OCI-LY1 (cell line): ENCODE data around the gene MKNK1.

Experiments
- H2AFZ ChIP-seq: fragments of 200-600 bp; sonication (generic), shearing (Covaris generic); 2 replicates; pipeline ENCODE4 v1.6.0; 2014; ENCODE audit warnings: antibody characterized with exemption, mild to moderate bottlenecking, low read length
- H3F3A ChIP-seq: fragments of 200-600 bp; sonication (generic), shearing (Covaris generic); 2 replicates; pipeline ENCODE4 v1.6.0; 2014; ENCODE audit warnings: mild to moderate bottlenecking, antibody characterized with exemption, low read length, moderate library complexity; ENCODE audit not compliant: insufficient read depth
- H3K27ac ChIP-seq: fragments of 200-600 bp; sonication (generic); 2 replicates; pipeline ENCODE4 v1.5.1; 2014; ENCODE audit warnings: low read length, mixed run types, mild to moderate bottlenecking, low read depth; ENCODE audit not compliant: poor library complexity, severe bottlenecking
- H3K27me3 ChIP-seq: fragments of 200-600 bp; sonication (generic); 2 replicates; pipeline ENCODE4 v1.6.0; 2014; ENCODE audit warnings: antibody characterized with exemption, mild to moderate bottlenecking, low read length, moderate library complexity; ENCODE audit not compliant: insufficient read depth
- H3K36me3 ChIP-seq: fragments of 200-600 bp; sonication (generic); 2 replicates; pipeline ENCODE4 v1.6.1; 2014; ENCODE audit warnings: mild to moderate bottlenecking, antibody characterized with exemption, low read length, moderate library complexity, mixed read lengths; ENCODE audit not compliant: insufficient read depth
- H3K4me1 ChIP-seq: fragments of 200-600 bp; sonication (generic); 2 replicates; pipeline ENCODE4 v1.5.1; 2014; ENCODE audit warnings: mild to moderate bottlenecking, low read length, moderate library complexity; ENCODE audit not compliant: insufficient read depth, severe bottlenecking
- H3K4me2 ChIP-seq: fragments of 200-600 bp; sonication (generic), shearing (Covaris generic); 2 replicates; pipeline ENCODE4 v1.6.1; 2014; ENCODE audit warnings: low read length
- H3K4me3 ChIP-seq: fragments of 200-600 bp; sonication (generic); 2 replicates; pipeline ENCODE4 v1.5.1; 2014; ENCODE audit warnings: low read length, low read depth, mild to moderate bottlenecking, mixed read lengths; ENCODE audit not compliant: poor library complexity, severe bottlenecking
- H3K79me2 ChIP-seq: fragments of 200-600 bp; shearing (Covaris generic); 2 replicates; pipeline ENCODE4 v1.6.1; 2016; ENCODE audit warnings: mixed run types, low read length, mixed read lengths; ENCODE audit not compliant: insufficient read depth
- H3K9ac ChIP-seq: fragments of 200-600 bp; sonication (generic), shearing (Covaris generic); 2 replicates; pipeline ENCODE4 v1.6.1; 2014; ENCODE audit warnings: mild to moderate bottlenecking, low read length, mixed read lengths
- H3K9me2 ChIP-seq: fragments of 200-600 bp; sonication (generic), shearing (Covaris generic); 2 replicates; pipeline ENCODE4 v1.6.1; 2014; ENCODE audit warnings: low read depth, mild to moderate bottlenecking, low read length, mixed read lengths
- H3K9me3 ChIP-seq: fragments of 200-600 bp; shearing (Covaris generic); 2 replicates; pipeline ENCODE4 v1.6.1; 2014; ENCODE audit warnings: low read length, mixed read lengths
- H4K20me1 ChIP-seq: fragments of 200-600 bp; sonication (generic), shearing (Covaris generic); 2 replicates; pipeline ENCODE4 v1.6.0; 2016; ENCODE audit warnings: mild to moderate bottlenecking, low read length; ENCODE audit not compliant: insufficient read depth
- CTCF ChIP-seq: fragments of 200-600 bp; sonication (generic), shearing (Covaris generic); IDR thresholded peaks from 2 replicates; pipeline ENCODE4 v1.5.1; 2017; ENCODE audit warnings: mild to moderate bottlenecking, antibody characterized with exemption, low read length, moderate library complexity, mixed read lengths
- EZH2 ChIP-seq: fragments of 200-600 bp; sonication (generic), shearing (Covaris generic); IDR thresholded peaks from 2 replicates; pipeline ENCODE4 v1.8.0; 2017; ENCODE audit warnings: borderline replicate concordance, mixed run types, mild to moderate bottlenecking, antibody characterized with exemption, low read length, moderate library complexity, mixed read lengths

MKNK1 gene

GRCh38 chr1:46556822-46557221 lies 47.2 kb downstream of the MKNK1 start:
- no peak for TF ChIP-seq EZH2
- no peak for TF ChIP-seq CTCF
- no peaks in the 10 kb centered on the region for H4K20me1 ChIP-seq
- H3K27me3 ChIP-seq, result no peaks in the 10 kb centered on the region
- H3K27ac ChIP-seq, result no peak overlapping the region
- H3K4me3 ChIP-seq, result no peak overlapping the region
- H3K4me1 ChIP-seq, result no peaks in the 10 kb centered on the region
- no peaks in the 10 kb centered on the region for H3K36me3 ChIP-seq
- H3K9me2 ChIP-seq, result no peaks in the 10 kb centered on the region
- H3K9ac ChIP-seq, result no peak overlapping the region
- H2AFZ ChIP-seq, result no peak overlapping the region
- no peaks in the 10 kb centered on the region for H3K9me3 ChIP-seq
- H3K4me2 ChIP-seq, result no peak overlapping the region
- no peaks in the 10 kb centered on the region for H3F3A ChIP-seq
- H3K79me2 ChIP-seq, result no peaks in the 10 kb centered on the region

GRCh38 chr1:46555826-46556619 lies 48.0 kb downstream of the MKNK1 start:
- Histone ChIP-seq H3K4me2 (no peak overlapping the region), H3K27ac (no peak overlapping the region), H3K4me3 (no peak overlapping the region), H4K20me1 (no peaks in the 10 kb centered on the region), H3K79me2 (no peaks in the 10 kb centered on the region), H3K9me2 (no peaks in the 10 kb centered on the region), H3K27me3 (no peaks in the 10 kb centered on the region), H3K9ac (no peak overlapping the region), H2AFZ (no peak overlapping the region), H3K4me1 (no peaks in the 10 kb centered on the region), H3K36me3 (no peaks in the 10 kb centered on the region), H3K9me3 (no peaks in the 10 kb centered on the region), H3F3A (no peaks in the 10 kb centered on the region)
- no peak for TF ChIP-seq CTCF
- TF ChIP-seq EZH2, result no peak

- H3K9ac ChIP-seq, result no peak overlapping the region
- H3K4me2 ChIP-seq, result no peak overlapping the region
- H2AFZ ChIP-seq, result no peak overlapping the region
- H3K9me2 ChIP-seq, result no peaks in the 10 kb centered on the region
- no peaks in the 10 kb centered on the region for H3K27me3 ChIP-seq
- no peaks in the 10 kb centered on the region for H3K36me3 ChIP-seq
- no peaks in the 10 kb centered on the region for H3K4me1 ChIP-seq
- no peak overlapping the region for H3K27ac ChIP-seq
- no peaks in the 10 kb centered on the region for H3F3A ChIP-seq
- H3K79me2 ChIP-seq, result no peaks in the 10 kb centered on the region
- H3K9me3 ChIP-seq, result no peaks in the 10 kb centered on the region
- H4K20me1 ChIP-seq, result no peaks in the 10 kb centered on the region
- no peak overlapping the region for H3K4me3 ChIP-seq
- TF ChIP-seq EZH2 (no peak), CTCF (no peak)
Measured at GRCh38 chr1:46554597-46555381, 49.3 kb downstream of the MKNK1 start.
